HG03442 (cell line): Measurements from ENCODE around the gene NOD1.
"Not testable (repeated sequence)": the region's sequence is repeated elsewhere in the genome, so short reads cannot be mapped to it uniquely, and the experiment has no call there.

Experiments
- ATAC-seq: cut with Tn5 transposase; IDR thresholded peaks from one replicate; pipeline ENCODE4 v1.9.1; 2021; ENCODE audit warnings: mild to moderate bottlenecking, moderate library complexity; ENCODE audit not compliant: unreplicated experiment

NOD1 gene

DNA sequence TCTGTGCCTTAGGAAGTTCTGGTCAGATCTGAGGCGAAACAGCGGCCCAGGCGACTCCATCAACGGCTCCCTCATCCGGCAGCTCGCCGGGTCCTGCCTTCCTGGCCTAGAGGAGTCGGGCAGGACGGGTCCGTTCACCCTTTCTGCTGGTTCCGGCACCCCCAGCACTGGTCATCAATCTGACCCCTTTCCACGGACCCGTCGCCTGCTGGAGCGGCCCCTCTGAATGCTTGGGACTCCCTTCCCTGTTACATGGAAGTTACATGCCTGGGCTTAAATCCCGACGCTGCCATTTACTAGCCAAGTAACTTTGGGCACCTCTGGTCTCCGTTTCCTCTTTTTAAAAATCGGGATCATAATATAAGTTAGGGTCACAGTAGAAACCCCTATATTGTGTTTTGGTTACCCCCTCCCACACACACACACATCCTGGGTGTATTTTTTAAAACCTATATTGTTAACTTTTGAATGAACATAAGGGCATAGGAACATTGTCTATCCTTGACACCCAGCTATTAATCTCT, 26.7 kb upstream of the NOD1 start:
- ATAC-seq, result no peak

DNA sequence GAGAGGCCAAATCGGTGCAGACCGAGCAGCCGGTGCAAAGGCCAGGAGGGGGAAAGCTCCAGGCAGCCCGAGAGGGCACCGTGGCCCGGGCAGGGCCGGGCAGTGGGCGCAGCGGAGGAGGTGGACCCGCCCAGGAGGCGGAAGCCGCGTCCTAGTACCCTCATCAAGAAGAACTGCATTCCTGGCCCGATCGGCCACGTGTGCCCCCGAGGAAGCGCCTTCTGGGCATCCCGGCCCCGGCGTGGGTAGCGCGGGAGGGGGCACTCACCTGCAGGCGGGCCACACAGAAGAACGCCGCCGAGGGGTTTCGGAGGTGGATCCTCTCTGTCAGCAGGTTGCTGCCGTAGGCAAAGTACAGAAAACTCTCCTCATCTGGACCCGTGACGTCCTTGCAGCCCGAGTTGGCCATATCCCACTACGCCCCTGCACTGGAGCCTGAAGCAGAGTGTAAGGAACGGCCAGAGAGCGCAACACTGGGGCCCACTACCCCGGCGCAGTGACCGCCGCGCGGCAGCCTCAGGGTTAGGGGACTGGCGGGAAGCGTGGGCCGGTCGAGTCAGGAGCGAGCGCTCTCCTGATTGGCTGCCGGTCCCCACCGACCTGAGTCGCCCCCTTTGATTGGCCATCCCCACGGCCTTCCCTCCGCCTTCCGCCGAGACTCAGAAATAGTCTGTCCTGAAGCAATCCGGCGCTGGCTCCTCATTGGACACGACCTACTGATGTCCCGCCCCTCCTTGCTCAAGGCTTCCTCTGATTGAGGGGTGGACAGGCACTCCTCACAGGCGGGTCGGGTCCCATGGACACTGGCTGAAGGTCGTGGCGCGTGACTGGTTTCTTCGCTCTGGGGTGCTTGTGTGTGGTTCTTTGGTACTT, 26.0 kb upstream of the NOD1 start, which contains the start of gene GGCT:
TSS of gene GGCT (minus strand) at position 529 of the 873 bp plus-strand sequence. CDS start at position 409, 120 bp downstream.
- peak; percentile 97 for ATAC-seq

DNA sequence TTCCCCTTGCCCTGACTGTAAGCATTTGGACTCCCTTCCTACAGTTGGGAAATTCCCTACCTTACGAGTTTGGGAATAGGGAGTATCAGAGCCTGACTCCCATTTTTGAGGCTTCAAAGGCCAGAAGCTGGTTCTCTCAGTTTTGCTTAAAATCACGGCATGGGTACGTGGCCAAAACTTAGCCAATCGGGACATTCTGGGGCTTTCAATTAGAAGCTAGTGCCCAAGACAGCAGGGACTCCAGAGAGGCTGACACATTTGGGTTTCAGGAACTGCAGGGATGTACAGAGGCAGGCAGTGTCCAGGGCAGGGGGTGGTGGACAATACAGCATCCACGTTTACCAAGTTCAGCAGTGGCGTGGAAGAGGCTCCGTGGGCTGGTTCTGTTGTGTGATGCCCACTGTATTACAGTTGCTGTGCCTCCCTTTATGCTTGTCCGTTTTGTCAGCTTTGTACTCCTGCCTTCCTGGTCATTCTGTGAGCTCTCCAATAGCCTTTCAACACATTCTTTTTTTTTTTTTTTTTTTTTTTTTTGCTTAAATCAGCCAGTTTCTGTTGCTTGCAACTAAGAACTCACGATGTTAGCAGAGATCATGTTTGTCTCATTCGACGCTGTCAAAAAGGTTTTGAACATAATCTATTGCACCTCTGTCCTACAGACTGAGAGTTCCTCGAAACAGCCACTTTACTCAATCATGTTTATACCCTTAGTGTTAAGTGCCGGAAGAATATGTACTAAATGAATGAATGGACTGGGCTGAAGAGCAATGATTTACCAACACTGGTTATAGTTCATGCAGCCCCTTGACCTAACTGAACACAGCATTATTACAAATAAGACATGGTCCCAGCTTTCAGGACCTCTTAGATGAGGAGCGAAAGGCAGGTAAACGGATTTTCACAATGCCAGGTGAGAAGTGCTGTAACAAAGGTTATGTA, 25.0 kb upstream of the NOD1 start:
- no peak for ATAC-seq

DNA sequence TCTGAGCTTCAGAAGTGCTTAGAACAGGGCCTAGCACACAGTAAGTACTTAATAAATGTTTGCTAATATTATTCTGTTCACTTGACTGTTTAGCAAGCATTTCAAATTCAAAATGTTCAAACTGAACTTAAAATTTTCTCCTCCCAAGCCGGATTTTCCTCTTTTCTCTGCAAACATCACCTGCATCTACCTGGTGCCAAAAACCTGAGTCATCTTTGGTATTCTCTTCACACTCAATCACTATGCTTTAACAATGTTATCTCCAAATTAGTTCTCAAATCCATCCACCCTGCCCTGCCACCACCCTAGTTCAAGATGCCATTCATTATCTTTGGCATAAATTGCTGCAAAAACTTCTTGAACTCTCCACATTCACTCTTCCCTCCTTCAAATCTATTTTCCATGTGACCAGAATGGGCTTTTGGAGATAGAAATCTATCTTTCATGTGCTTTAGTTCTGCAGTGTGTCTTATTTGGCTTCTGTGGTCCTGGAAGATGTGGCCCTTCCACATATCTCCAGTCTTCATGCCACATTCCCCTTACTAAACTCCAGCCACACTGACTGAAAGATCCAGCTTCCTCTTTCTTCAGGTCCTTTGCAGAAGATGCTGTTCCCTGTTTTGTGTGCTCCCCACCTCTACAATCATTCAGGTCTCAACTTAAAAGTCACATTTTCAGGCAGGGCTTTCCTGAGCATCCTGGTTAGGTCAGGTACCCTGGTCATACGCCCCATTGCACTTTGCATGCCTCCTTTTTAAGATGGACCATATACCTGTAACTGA, 24.1 kb upstream of the NOD1 start:
- ATAC-seq, result no peak

DNA sequence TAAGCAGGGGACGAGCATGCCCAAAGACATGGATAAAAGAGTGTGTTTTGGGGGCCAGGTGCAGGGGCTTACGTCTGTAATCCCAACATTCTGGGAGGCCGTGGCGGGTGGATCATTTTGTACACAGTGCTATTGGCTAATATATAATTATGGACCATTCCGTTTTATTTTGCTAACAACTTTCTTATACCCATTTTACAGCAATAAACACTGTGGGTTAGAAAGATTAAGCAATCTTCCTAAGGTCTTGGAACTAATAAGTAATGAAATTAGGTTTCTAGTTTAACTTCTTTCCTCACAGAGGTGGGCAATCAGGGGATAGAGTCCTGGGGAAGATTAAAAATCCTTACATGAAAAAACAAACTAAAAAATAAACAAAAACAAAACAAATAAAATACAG, 22.7 kb upstream of the NOD1 start:
- ATAC-seq, result no peak

DNA sequence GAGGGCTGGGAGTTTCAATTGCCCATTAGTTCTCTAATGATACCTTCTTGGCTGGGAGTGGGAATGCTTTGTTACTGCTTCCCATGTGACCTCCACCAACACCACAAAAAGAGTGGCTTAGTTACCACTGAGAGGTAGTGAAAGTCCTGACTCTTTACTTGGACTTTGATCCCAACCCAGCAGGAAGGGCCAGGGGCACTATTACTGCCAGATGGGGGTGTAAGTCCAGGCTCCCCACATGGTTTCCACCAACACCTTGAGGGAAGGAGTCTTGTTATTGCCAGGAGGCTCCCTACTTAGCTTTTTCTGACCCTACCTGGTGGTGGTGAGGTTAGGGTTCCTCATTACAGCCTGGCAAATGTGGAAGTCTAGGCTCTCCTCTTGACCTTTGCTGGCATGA, 14.6 kb upstream of the NOD1 start:
- ATAC-seq, result no peak

DNA sequence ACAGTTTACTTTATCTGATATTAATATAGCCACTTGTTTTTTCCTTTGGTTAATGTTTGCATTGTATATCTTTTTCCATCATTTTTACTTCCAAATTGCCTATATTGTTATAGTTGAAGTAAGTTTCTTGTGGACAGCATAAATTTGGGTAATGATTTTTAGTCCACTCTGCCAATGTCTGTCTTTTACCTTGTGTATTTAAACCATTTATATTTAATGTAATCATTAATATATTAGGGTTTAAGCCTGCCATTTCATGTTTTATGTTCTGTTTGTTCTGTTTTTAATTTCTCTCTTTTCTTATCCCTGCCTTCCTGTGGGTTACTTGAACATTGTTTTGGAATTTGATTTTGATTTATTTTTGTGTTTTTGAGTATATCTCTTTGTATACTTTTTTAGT, 12.8 kb upstream of the NOD1 start:
- ATAC-seq, result no peak

DNA sequence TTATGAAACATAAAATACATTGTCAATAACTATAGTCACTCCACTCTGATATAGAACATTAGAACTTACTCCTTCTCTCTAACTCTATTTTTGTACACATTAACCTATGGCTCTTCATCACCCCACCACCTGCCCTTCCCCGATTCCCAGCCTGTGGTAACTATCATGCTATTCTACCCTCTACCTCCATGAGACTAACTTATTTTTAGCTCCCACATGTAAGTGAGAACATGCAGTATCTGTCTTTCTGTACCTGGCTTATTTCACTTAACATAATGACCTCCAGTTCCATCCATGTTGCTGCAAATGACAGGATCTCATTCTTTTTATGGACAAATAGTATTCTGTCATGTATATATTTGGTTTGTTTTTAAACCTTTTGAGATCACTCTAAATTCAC, 8.8 kb upstream of the NOD1 start:
- no peak for ATAC-seq

DNA sequence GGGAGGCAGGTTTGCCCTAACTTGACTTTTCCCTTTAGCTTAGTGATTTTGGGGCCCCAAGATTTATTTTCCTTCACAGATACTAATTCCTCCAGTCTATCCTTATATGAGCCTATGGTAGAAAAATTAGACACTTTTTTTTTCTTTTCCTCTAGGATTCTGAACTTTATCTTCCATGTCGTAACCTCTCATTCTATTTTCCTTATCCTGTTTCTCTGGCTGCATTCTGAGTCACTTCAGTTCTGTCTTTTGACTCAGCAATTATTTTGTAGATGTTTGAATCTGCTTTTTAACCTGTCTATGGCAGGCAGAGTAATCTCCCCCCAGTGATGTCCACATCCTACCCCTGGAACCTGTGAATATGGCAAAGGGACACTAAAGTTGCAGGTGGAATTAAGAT, 7.1 kb upstream of the NOD1 start:
- ATAC-seq, result no peak

DNA sequence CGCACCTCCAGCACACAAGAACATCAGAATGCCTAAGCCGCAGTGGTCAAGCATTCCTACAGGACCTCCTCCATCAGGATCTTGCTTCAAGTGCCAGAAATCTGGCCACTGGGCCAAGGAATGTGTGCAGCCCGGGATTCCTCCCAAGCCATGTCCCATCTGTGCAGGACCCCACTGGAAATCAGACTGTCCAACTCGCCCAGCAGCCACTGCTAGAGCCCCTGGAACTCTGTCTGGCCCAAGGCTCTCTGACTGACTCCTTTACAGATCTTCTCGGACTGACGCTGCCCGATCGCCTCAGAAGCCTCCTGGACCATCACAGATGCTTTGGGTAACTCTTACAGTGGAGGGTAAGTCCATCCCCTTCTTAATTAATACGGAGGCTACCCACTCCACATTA, 2.8 kb upstream of the NOD1 start:
- not testable (repeated sequence) for ATAC-seq

DNA sequence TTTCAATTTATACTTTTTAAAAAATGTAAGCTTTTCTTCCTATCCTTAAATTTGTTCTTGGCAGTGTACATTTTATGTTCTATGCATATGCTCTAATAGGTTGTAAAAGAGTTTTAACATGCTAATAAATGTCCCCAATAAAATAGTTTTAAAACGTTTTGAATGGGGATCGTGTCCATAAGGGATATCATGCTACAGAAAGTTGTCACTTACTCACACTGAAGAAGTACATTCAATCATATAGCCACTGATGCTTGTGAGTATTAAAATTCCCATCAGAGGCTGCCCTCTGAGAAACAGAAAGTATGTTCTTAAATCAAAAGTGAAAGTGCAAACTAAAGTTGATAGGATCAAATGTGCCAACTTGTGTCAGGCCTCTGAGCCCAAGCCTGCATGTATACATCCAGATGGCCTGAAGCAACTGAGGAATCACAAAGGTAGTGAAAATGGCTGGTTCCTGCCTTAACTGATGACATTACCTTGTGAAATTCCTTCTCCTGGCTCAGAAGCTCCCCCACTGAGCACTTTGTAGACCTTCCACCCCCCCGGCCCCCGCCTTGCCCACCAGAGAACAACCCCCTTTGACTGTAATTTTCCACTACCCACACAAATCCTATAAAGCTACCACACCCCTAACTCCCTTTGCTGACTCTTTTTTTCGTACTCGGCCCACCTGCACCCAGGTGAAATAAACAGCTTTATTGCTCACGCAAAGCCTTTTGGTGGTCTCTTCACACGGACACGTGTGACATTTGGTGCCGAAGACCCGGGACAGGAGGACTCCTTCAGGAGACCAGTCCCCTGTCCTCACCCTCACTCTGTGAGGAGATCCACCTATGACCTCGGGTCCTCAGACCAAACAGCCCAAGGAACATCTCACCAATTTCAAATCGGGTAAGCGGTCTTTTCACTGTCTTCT, 877 bp upstream of the NOD1 start:
- ATAC-seq, result no peak

DNA sequence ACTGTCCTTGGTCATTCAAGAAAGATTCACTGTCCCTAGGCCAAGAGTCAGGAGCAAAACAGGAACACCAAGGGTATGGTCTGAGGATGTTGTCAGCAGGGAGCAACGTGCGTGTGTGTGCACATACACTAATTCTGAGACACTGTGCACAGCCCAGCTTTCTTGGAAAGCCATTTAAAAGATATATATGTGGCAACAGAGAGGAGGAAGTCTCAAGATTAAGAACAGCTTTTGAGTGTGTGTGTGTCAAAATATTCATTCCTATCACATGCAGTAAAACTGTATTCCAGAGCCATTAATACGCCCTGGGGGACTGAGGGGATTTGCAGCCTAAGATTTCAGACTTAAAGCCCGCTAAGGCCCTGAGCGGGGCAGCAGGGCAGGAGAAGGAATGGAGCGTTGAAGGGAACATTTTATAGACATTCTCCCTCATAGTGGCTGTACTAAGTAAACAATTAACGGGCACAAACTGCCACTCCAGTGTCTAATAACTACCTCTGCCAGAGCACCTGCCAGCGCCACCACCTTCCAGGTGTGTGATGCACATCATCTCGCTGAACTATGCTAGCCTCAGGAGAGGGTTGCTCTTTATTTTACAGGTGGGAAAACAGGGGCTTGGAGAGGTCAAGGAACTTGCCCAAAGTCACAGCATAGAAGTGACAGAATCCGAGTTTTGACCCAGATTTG, 2.0 kb downstream of the NOD1 start:
- ATAC-seq, result no peak

DNA sequence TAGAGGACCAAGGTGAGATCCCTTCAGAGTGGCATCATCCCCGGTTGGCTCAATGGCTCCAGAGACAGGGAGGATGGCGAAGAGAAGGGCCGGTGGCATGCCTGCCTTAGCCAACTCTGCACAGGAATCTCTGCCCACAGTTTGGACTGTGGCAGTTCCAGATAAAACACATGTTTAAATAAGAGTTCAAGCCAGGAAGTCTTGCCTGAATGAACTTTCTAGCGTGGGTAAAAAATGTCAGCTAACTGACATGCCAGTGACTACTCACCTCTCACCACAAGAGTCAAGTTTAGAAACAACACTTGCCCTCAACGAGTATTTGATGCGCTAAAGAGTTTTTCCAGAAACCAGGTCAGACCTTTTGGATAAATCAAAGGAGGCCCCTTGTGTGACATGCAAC, 3.0 kb downstream of the NOD1 start:
- ATAC-seq, result no peak

DNA sequence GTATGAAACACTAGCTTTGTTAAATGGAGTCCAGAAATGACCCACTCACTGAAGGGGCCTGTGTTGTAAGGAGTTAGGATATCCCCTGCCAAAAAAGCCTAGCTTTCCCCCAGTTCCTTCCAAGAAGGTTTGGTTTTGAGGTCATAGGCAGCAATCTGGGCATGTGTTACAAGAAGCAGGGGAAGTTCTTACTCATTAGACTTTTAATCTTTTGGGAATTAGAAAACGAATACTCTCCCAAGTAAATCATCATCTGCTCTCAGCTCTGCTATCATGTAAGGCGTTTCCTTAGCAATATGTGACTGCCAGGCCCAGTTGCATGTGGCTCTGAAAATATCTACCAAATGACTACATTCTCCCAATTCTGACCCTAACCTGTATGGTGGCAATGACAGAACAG, 3.7 kb downstream of the NOD1 start:
- no peak for ATAC-seq

DNA sequence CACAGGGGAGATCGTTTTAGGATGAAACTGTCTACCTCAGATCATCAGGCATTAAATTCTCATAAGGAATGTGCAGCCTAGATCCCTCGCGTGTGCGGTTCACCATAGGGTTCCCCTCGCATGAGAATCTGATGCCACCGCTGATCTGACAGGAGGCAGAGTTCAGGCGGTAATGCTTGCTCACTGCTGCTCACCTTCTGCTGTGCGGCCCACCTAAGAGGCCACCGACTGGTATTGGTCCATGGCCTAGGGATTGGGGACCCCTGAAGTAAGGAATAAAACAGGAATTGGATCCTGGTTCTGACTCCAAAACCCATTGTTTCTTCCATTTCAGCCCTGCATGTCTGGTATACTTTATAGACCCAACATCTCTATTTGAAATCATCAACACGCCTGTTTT, 4.1 kb downstream of the NOD1 start:
- ATAC-seq, result no peak

DNA sequence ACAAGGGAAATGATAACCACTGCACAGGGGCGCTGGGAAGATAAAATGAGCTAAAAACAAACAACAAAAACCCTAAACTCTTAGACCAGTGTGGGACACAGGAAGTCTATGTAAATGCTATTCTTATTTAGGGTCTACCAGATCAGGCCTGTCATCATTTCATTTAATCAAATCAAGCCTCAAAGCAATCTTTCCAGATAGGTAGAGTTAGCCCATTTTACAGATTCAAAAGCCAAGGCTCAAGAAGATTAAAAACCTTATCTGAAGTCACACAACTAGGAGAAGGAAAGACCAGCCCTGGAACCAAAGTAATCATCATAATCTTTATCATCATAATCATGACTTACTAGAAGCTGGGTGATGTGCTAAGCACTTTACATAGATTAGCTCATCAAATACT, 4.7 kb downstream of the NOD1 start:
- no peak for ATAC-seq

DNA sequence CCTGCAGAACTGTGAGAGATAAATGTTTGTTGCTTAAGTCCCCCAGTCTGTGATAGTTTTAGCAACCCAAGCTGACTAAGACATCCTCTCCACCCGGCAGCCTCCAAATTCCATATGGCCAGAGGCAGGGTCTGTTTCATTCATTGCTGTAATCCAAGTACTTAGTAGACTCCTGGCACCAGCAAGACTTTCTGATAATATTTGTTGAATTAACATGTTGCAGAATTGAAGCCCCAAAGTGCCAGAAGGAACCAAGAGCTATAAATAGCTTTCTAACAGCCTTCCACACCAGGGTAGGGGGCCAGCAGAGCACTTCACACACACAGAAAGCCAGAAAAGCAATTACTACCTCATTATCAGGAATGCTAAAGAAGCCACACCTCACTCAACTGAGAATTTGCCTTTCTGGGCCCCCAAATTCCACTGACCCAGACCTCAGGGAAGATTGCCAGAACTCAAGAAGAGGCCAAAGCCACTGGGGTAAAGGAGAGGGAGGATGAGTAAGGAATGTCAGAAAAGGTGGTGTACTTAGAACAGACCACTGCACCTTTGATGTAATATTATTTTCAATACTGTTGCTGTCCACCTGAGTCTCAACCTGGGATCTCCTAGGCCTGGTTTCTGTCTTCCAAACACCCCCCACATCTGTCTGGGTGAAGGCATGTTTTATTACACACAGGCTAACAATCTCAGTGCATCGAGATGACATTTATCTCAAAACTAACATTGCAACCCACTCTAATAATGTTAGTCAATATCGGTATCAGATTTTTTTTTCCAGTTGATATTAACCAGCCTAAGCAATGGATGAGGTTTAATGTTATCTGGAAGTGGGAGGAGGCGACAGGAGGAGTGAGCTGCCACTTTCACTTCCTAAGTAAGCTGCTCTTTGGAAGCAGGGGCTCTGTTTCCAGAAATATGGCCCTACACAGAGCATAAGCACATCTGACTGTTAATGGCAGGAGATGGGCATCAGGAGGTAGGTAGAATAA, 5.5 kb downstream of the NOD1 start:
- ATAC-seq, result no peak
